Smooth muscle cell of the umbilical artery (primary cell): ENCODE results near the gene ORC4. TPM values are rescaled to one million over a fixed set of nuclear protein-coding genes. Genes with fewer than 3 reads are reported as not detected.

Experiments used
- total RNA-seq: library from RNA; depleted of rRNA; stranded (reverse); fragments of >200 nt; gene quantifications from 2 replicates; pipeline ENCODE4 v1.2.3, GENCODE V29; 2014

The ORC4 gene
- 31.2 and 61.4 TPM in 2 replicates for total RNA-seq

DNA sequence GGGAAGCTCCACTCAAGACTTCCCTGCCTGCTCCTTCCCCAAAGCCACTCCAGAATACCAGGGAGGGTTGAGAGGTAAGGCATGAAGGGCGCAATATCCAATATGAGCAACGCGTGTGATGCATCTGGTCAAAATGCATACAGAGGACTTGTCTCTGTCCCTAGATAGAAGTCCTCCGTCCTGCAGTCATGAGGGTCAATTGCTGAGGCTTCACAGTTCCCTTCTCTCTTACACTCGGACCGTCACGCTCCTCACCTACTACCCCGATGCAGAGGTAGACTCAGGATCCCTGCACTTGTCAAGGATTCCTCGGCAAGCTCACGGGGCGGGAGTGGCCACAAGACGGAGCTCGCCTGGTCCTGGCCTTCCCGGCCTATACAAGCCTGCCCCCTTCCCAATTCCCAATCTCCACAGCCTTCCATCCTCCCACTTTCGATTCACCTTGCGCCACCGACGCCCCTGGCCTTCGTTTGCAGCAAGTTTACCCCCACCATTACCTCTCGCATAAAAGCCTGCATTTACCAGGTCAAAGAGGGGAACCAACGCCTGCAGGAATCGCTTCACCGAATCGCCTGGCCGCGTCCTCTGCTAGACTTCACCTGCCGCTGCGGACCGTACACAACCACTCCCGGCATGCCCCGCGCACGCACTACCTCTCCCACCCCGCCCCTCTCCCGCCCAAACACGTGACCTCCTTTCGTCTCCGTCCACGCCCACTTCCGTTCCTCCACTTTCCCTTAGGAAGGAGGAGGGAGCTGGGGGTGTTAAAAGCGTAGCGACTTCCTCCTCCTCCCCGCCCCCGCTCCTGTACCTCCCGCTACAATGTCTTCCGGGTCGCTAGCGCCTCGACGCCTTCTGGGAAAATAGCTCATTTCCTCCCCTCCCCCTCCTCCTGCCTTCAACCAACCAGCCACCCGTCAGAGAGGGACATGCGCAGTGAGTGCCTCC is at the start of gene ORC4:
TSS of gene ORC4 (minus strand) at position 627 of the 948 bp plus-strand sequence. CDS start 44,779 bp downstream, outside the sequence.

DNA sequence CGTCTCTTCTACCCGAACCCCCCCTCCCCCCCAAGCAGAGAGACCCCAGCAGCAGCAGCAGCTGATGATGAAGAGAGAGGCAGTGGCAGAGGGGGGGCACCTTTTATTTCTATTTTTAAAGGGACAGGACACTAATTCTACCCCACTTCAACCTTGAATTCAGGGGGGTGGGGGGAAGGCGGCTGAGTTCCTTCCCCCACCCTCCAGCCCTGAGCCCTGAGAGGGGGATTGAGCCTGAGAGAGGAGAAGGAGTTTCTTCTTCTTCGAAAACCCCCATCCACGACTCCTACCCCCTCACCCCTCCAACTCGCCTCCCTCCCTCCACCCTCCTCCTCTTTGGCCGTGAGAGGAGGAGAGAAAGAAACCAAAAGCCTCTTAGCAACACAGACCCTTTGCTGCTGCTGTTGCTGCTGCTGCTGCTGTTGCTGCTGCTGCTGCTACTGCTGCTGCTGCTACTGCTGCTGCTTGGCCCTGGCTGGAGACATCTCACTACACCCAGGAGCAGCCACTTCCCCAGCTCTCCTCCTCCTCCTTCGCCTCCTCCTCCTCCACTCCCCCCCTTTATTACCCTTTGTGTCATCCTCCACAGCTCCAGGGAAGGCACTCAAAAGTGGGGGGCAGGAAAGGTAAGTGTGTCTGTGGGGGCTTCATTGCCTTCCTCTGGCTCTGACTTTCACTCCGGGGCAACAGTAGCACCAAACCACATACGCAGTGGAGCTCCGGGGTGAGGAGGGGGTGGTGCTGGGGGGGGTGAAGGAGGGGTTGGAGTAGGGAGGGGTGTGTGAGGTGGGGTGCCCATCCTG is 723 bp upstream of the ORC4 start, which contains the start of gene MBD5:
TSS of gene MBD5 (plus strand) at position 33 of the 803 bp plus-strand sequence.

Other genes with a start within 250 kb of the ORC4 start
- 23.7 and 56.1 TPM in 2 replicates for gene ACVR2A, start 175.7 kb downstream of the ORC4 start, total RNA-seq
- 17.8 and 30.0 TPM in 2 replicates for gene MBD5, start 354 bp upstream of the ORC4 start, total RNA-seq